NCI-H748 (cell line): ENCODE results near the gene RACGAP1.

ENCODE experiments used
- DNase-seq: peaks from one replicate; lab custom pipeline; 2025; ENCODE audit not compliant: unreplicated experiment; lab: John Stamatoyannopoulos, UW

Gene RACGAP1

GRCh38 chr12:49969651-49970429 is 55.5 kb downstream of the RACGAP1 start:
- no peak for DNase-seq

GRCh38 chr12:49969027-49969426 is 56.3 kb downstream of the RACGAP1 start:
- DNase-seq, result no peak

GRCh38 chr12:49968471-49968870 is 56.8 kb downstream of the RACGAP1 start:
- DNase-seq, result no peak

- DNase-seq, result no peak
Measured at GRCh38 chr12:49967777-49968250, 57.5 kb downstream of the RACGAP1 start.

DNA sequence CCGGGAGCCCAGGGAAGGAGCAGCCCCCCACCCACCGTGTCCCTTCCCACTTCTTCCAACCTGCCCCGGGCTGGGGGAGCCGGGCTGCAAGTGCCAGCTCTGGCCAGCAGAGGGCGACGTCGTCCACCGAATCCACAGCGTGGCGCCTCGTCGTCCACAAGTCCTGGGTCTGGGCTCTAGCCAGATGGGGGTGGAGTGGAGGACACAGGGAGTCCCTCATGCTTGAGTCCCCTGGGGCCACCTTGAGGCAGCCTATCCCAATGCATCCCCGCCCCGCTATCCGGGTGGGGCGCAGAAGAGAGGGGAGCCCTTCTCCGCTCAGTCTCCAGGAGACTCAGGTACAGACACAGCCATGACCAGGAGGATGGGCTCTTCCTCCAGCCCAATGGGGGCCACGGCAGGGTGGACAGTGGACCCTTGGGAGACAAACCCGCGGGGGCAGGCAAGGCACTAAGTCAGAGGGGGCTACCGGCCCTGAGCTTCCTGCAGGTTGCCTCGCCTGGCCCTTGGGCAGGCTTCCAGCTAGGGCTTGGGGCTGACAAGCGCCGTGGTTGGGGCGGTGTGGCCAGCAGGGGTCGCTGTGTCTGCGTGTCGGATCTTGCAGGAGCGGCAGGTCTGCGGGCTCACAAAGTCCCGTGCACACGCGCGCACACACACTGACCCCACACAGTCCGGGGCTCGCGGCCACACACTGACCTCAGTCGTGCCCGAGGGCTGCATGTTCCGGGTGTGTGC is 58.1 kb downstream of the RACGAP1 start:
- DNase-seq, result peak; percentile 82

DNA sequence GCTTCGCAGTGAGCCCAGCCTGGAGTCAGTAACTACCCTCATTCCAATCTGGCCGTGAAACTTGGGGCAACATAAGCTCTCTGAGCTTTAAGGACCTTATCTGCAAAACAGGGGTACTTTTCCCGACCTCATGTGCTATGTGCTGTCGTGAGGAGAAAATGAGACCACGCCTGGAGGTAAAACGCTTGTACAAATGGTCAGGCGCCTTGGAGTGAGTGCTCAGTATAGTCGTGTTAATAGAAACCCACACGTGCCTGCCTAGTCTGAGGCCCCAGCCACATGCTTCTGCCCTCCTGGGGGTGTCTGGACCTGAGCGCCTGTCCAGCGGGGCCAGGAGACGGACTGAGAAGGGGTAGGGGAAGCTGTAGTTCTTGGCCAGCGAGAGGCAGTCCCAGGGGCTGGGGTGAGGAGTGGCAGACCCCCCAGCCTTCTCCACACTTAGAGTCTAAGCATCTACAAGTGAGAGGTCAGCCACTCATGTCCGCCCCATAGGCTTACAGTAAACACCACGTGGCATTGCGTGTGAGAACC is 58.7 kb downstream of the RACGAP1 start:
- DNase-seq, result no peak

GRCh38 chr12:49965836-49966235 is 59.5 kb downstream of the RACGAP1 start:
- DNase-seq, result no peak

GRCh38 chr12:49964849-49965624 is 60.3 kb downstream of the RACGAP1 start:
- no peak for DNase-seq

DNA sequence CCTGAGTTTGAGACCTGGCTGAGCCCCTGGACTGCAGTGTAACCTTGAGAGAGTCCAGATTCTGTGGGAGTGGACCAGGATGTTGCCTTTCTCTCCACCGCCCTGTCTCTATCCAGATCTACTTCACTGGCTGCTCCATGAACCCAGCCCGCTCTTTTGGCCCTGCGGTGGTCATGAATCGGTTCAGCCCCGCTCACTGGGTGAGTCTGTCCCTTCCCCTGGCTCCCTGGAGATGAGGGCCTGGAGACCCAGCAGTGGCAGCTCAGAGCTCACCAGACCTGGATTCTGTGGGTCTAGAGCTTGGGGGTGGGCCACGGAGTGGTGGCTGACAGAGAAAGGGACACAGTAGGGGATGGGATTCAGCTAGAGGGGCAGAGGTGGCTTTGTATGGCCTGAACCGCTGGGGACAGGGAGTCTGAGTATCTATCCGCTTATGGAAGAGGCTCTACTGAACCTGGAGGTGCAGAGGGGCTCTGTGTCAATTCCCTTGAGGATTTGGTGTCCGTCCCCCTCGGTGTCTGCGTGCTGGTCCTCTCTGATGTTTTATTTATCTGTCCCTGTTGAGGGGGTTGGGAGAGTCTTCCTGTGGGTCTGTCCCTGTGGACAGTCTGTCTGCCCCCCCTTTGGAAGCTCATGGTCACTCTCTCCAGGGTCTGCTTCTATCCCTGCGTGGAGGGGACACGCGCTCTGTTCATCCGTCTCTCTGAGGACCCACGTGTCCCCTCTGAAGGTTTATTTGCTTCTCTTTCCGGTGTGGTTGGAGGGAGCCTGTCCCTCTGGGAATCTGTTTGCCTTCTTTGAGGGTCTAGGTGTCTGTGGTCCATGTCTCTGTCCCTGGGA is 61.1 kb downstream of the RACGAP1 start:
- no peak for DNase-seq

DNA sequence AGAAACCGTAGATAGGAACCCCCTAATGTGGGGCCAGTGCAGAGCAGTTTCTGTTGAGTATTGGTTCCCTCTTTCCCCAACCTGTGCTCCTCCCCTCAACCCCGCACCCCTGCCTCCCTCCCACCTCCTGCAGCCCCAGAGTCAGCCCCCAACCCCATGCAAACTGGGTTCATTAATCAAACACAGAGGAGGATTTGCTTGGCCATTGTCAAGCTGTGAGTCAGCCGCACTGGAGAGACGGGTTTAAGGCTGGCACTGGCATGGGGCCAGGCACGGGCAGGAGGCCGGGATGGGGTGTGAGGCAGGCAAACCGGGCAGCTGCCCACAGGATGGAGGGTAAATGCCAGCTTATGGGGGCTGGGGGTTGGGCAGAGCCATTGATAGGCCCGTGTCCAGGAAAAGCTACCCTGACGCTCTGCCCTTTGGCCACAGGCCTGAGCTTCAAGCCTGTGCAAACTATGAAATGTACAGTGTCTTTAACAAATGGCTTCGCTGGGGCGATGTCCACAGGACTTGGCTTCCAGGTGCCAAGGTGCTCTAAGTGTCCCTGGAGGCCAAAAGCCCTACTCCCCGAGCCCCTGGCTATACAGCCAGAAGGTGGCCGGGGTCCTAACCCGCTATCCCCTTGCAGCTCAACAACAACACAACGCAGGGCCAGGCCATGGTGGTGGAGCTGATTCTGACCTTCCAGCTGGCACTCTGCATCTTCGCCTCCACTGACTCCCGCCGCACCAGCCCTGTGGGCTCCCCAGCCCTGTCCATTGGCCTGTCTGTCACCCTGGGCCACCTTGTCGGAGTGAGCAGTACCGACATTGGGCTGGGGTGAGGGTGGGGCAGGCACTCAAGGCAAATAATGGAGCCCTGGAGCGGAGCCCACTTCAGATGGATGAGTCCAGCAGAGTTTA is 62.2 kb downstream of the RACGAP1 start:
- DNase-seq, result peak; percentile 35

GRCh38 chr12:49961993-49962764 is 63.1 kb downstream of the RACGAP1 start:
- DNase-seq, result no peak

DNA sequence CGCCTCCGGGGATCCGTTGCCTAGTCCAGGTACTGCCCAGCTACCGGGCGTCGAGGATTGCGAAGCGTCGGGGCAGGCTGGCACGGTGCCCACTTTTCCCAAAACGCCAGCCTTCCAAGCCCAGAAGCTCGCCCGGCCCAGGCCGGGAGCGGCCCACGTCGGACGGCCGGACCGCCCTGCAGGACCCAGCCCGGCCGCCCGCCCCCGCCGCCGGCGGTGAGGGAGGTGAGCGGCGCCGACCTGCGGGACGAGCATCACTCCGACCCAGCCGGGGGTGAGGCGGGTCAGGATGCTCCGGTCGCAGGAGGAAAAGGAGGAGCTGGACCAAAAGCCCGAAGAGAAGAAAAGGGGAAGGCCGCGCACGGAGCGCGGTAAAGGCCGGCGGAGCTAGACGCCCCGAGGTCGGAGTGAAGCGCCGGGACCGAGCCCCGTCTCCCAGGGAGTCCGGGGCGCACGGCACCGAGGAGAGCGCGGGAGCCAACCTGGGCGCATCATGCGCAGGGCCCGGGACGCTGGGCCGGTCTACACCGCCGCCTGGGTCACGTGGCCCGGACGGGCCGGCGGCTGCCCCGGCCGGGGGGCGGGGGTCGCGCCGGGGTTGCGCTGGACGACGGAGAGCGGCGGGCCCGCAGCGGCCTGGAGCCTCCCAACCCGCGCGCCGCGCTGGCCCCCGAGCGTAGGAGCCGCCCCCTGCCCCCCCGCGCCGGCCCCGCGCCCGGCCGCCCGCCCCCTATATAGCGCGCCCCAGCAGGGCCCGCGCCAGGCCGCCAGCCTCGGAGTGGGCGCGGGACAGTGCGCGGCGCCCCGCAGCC is 64.0 kb downstream of the RACGAP1 start, which contains the start of gene AQP5:
Gene AQP5, plus strand, starts transcription at position 762 of the 812 bp plus-strand sequence. CDS start 146 bp downstream, outside the sequence.
- DNase-seq, result peak; percentile 38

GRCh38 chr12:49960474-49961110 is 64.7 kb downstream of the RACGAP1 start:
- DNase-seq, result no peak

DNA sequence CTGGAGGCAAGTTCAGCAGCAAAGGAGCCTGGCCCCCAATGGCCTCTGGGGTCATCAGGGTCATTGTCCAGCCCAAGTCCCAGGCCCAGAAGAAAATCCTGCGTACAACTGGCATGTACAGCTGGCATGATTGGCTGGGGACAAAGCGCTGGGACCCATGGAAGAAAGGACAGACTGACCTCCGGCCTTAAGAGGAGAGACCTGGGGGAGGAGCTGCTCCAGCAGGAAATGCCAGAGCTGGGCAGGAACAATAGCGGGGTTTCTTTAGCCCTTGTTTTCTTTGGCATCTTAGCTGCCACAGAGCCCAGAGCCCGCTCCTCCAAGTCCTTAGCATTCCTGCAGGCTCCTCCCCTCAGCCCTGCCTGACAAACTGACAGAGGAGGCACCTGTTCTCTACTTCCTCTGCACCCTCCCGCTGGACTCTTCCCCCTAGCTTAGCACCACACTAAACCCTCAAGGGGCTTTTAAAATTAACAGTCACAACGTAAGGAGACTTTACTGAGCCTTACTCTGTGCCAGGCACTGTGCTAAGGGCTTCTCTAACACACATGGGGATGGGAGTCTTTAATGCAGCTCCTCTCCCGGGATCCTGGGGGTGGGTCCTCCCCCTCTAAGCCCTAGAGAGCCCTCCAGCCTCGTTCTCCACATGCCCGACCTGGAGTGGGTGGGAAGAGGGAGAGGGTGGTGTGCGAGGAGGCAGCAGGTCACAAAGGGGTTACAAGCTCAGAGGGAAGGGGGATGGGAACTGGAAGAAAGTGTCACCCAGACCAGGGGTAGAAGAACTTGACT is 65.4 kb downstream of the RACGAP1 start:
- no peak for DNase-seq

DNA sequence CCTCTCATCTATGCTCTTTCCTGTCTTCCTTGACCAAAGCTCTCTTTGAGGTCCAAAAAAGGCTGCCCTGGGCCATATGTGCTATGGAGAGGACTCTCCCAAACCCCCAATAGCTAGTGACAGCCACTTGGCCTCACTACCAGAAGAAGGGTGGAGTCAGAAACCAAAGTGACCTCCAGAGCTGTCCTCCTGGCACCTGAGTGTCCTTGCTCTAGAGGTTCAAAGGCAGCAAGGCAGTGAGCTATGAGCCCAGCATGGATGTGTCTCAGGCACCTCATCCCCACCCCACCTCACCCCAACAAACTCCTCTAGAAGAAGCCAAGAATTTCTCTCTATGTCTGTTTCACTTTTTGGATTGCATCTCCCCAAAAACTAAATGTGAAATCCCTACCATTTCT is 67.7 kb downstream of the RACGAP1 start:
- DNase-seq, result no peak
